Body of pancreas (tissue), 4 donors: ENCODE data around the gene INPP5D. TPM values are rescaled to one million over a fixed set of nuclear protein-coding genes. Genes with fewer than 3 reads are reported as not detected.

Experiments
- ATAC-seq: fragments of 150-250 bp; one replicate; pipeline ENCODE4 v1.9.1; 2016
- DNase-seq, 4 donors: peaks; one replicate each; pipeline ENCODE4 v3.0.0-alpha.2; 2019
- H3K27ac ChIP-seq, 4 donors: fragments of 200-600 bp; sonication (generic); 1 replicate in 3 of 4; 2 replicates in 1 of 4; pipeline versions ENCODE4 v1.5.1 to v1.6.1; 2016 to 2019; ENCODE audit warnings: mild to moderate bottlenecking in 1 of 4, mixed read lengths in 1 of 4, moderate library complexity in 1 of 4
- H3K27me3 ChIP-seq, 2 donors: fragments of 200-600 bp; sonication (generic); one replicate each; pipeline ENCODE4 v1.6.0; 2016; ENCODE audit warnings: mild to moderate bottlenecking in 1 of 2
- H3K36me3 ChIP-seq, 2 donors: fragments of 200-600 bp; sonication (generic); replicated peaks in 1 of 2; 2 replicates each; pipeline ENCODE4 v1.5.1; 2016; ENCODE audit warnings: low read depth in 2 of 2; ENCODE audit not compliant: insufficient read depth in 1 of 2
- H3K4me1 ChIP-seq: fragments of 200-600 bp; sonication (generic); one replicate; pipeline ENCODE4 v1.6.0; 2016
- H3K4me3 ChIP-seq, 2 donors: fragments of 200-600 bp; sonication (generic); 1 replicate in 1 of 2; 2 replicates in 1 of 2; pipeline ENCODE4 v1.5.1; 2016 to 2019
- H3K9me3 ChIP-seq, 3 donors: fragments of 200-600 bp; sonication (generic); 1 replicate in 2 of 3; 2 replicates in 1 of 3; pipeline ENCODE4 v1.5.1; 2016
- POLR2A ChIP-seq, 3 donors: fragments of 450-650 bp; IDR thresholded peaks; one replicate each; pipeline ENCODE4 v1.6.1; 2016; ENCODE audit warnings: antibody characterized with exemption in 3 of 3, mild to moderate bottlenecking in 2 of 3
- whole genome bisulfite sequencing, 2 donors: methylation state at CpG; one replicate each; pipeline ENCODE4 v1.1.5; 2017; 5-methylcytosine and 5-hydroxymethylcytosine counted together
- intact Hi-C: fragments of 100-400 bp; cut with DNase I; formaldehyde crosslinking; loops from one replicate; pipeline ENCODE4 v1.15.1; 2023
- total RNA-seq, 2 donors: library from RNA; depleted of rRNA; stranded (reverse); fragments of >200 nt; gene quantifications; one replicate each; pipeline ENCODE4 v1.1.0, GENCODE V29; 2016
- TF ChIP-seq, protein P1 (sequence below), 7 experiments: fragments of 450-650 bp in 4 of 7; fragments of 200-600 bp in 3 of 7; sonication (generic) in 3 of 7; IDR thresholded peaks; one replicate each; pipeline ENCODE4 v1.5.1; 2016 to 2019; ENCODE audit warnings: antibody characterized with exemption in 7 of 7

INPP5D gene
- total RNA-seq, 2 donors from 2014 or later: 0.99 to 8.8 TPM

DNA sequence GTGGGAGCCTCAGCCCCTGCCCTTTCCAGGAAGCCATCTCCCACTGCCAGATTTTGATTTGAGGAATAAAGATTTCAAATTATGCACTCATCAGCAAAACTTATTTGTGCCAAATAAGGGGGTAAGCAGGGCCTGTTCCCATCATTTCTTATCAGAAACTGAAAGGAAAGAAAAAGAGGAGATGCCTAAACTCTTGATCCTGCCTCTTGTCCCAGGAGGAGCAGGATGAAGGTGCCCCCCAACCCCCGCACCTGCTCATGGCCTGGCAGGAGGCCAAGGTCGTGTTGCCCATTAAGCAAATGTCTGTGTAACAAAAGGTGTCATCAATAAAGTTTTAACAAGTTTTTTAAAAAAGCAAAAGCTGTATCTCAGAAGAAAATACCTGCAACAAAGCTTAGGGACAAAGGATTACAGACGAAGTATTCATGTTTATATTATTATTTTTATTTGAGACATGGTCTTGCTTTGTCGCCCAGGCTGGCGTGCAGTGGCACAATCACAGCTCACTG is 80.0 kb downstream of the INPP5D start:
- no peaks in the 10 kb centered on the region for H3K4me1 ChIP-seq
- DNase-seq: no peak
- H3K9me3 ChIP-seq: peaks cover 0 to 5% (median 0%) of the 10 kb centered on the region in 3 donors
- H3K4me3 ChIP-seq: no peak overlapping the region
- ATAC-seq: no peak
- H3K36me3 ChIP-seq: no peaks in the 10 kb centered on the region
- WGBS, 2 donors: 55 to 62% methylated on average over 5 of the region's 5 CpGs
- intact Hi-C loops: no loop called here
- H3K27me3 ChIP-seq: no peaks in the 10 kb centered on the region
- TF ChIP-seq, protein P1, sequence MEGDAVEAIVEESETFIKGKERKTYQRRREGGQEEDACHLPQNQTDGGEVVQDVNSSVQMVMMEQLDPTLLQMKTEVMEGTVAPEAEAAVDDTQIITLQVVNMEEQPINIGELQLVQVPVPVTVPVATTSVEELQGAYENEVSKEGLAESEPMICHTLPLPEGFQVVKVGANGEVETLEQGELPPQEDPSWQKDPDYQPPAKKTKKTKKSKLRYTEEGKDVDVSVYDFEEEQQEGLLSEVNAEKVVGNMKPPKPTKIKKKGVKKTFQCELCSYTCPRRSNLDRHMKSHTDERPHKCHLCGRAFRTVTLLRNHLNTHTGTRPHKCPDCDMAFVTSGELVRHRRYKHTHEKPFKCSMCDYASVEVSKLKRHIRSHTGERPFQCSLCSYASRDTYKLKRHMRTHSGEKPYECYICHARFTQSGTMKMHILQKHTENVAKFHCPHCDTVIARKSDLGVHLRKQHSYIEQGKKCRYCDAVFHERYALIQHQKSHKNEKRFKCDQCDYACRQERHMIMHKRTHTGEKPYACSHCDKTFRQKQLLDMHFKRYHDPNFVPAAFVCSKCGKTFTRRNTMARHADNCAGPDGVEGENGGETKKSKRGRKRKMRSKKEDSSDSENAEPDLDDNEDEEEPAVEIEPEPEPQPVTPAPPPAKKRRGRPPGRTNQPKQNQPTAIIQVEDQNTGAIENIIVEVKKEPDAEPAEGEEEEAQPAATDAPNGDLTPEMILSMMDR (IDR thresholded peaks at IDR 0.05): no peak
- no peak for TF ChIP-seq POLR2A (IDR thresholded peaks at IDR 0.05)
- no peak overlapping the region for H3K27ac ChIP-seq

DNA sequence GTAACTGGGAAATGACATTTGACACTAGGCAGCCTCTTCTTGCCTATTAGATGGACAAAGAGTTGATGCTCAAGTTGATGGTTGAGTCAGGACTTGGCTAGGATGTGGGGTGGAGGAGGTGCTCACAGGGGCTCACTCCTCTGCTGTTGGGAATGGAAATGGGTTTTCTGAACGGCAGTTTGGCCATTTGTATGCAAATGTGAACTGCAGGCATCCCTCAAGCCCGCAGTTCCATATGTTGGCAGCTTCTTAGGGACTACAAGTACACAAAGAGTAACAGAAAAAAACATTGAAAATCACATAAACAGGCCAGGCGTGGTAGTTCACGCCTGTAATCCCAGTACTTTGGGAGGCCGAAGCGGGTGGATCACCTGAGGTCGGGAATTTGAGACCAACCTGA is 80.8 kb downstream of the INPP5D start:
- TF ChIP-seq POLR2A (IDR thresholded peaks at IDR 0.05): no peak
- TF ChIP-seq, protein P1 (IDR thresholded peaks at IDR 0.05): no peak
- Histone ChIP-seq H3K4me3 (no peak overlapping the region), H3K9me3 (peaks cover 0 to 3% (median 0%) of the 10 kb centered on the region in 3 donors), H3K36me3 (no peaks in the 10 kb centered on the region), H3K27ac (no peak overlapping the region), H3K4me1 (no peaks in the 10 kb centered on the region), H3K27me3 (no peaks in the 10 kb centered on the region)
- ATAC-seq: no peak
- 72 to 81% methylated on average over 7 of the region's 7 CpGs for WGBS, 2 donors
- DNase-seq: no peak
- intact Hi-C loops: no loop called here

DNA sequence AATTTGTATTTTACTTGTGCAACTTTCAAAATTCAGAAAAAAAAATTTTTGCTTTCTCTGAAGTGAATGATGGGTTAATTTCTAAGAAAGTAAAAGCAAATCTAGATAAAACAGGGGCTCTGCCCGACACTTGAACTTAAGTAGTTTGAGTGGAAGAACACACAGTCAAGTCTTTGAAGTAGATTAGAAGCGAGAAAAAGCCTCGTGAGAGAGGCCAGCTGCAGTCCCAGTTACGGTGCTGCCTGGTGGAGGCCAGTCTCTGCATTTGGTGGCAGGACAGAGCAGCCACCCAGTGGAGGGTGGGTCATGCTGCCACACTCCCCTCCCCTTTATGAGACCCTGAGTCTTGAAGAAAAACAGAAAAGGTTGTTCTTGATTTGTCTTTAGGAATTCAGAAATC is 81.8 kb downstream of the INPP5D start:
- H3K36me3 ChIP-seq: no peaks in the 10 kb centered on the region
- 29 to 34% methylated on average over 4 of the region's 4 CpGs for WGBS, 2 donors

DNA sequence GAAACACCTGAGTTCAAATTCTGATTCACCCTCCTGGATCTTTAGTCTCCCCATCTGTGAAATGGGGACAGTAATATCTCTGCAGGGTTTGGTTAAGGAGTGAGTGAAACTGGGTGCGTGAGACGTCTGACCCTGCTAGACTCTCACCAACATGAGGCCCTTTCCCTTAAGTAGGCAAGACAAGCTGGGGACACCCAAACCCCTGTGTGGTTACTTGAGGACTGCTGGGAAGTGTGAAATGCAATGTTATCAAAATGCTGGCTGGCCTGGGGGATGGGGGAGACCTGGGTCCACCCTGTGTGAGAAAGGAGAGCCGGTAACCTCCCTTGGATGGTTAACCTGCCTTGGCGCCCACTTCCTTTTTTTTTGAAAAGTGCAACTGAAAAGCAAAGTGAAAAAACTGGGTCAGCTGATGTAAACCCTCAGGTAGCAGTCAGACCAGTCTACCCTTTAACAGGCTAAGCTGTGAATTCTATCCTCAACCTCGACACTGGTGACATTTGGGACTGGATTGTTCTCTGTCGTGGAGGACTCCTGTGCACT is 82.3 kb downstream of the INPP5D start:
- ATAC-seq (no peak), DNase-seq (no peak)
- 65 to 69% methylated on average over 5 to 6 of the region's 6 CpGs for WGBS, 2 donors
- H3K27ac ChIP-seq: no peak overlapping the region
- H3K36me3 ChIP-seq: no peaks in the 10 kb centered on the region
- H3K9me3 ChIP-seq: no peaks in the 10 kb centered on the region
- intact Hi-C loops: no loop called here
- no peak overlapping the region for H3K4me3 ChIP-seq
- H3K27me3 ChIP-seq: no peaks in the 10 kb centered on the region
- H3K4me1 ChIP-seq: no peaks in the 10 kb centered on the region
- TF ChIP-seq, protein P1 (IDR thresholded peaks at IDR 0.05): no peak
- no peak for TF ChIP-seq POLR2A (IDR thresholded peaks at IDR 0.05)

More for the DNA sequence above, 81.8 kb downstream of the INPP5D start:
- H3K27me3 ChIP-seq: no peaks in the 10 kb centered on the region
- DNase-seq (no peak), ATAC-seq (no peak)
- no peaks in the 10 kb centered on the region for H3K4me1 ChIP-seq
- no peaks in the 10 kb centered on the region for H3K9me3 ChIP-seq
- no peak overlapping the region for H3K4me3 ChIP-seq
- intact Hi-C loops: no loop called here
- TF ChIP-seq POLR2A (IDR thresholded peaks at IDR 0.05): no peak
- TF ChIP-seq, protein P1 (IDR thresholded peaks at IDR 0.05): no peak
- no peak overlapping the region for H3K27ac ChIP-seq

DNA sequence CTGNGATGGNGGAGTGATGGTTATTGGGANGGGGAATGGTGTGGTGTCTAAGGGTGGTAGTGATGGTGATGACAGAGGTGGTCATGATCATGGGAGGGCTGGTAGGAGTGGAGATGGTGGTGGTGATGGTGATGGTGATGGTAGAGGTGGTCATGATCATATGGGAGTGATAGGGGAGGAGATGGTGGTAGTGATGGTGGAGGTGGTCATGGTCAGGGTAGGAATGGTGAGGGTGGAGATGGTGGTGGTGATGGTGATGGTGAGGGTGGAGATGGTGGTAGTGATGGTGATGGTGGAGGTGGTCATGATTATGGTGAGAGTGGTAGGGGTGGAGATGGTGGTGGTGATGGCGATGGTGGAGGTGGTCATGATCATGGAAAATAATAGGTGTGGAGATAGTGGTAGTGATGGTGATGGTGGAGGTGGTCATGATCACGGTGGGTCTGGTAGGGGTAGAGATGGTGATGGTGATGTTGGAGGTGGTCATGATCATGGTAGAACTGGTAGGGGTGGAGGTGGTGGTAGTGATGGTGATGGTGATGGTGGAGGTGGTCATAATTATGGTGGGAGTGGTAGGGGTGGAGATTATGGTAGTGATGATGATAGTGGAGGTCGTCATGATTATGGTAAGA is 83.7 kb downstream of the INPP5D start:
- H3K9me3 ChIP-seq: no peaks in the 10 kb centered on the region
- DNase-seq (no peak), ATAC-seq (no peak)
- no peak overlapping the region for H3K27ac ChIP-seq
- no peaks in the 10 kb centered on the region for H3K4me1 ChIP-seq
- no peak overlapping the region for H3K4me3 ChIP-seq
- no peaks in the 10 kb centered on the region for H3K36me3 ChIP-seq
- WGBS, 2 donors: 83 to 91% methylated on average over 3 of the region's 3 CpGs
- intact Hi-C loops: no loop called here
- no peaks in the 10 kb centered on the region for H3K27me3 ChIP-seq
- TF ChIP-seq, protein P1 (IDR thresholded peaks at IDR 0.05): no peak
